Left lung (tissue), 10 donors: ENCODE measurements around the gene TNFAIP8L3. TPM values are rescaled to one million over a fixed set of nuclear protein-coding genes. Genes with fewer than 3 reads are reported as not detected.
A peak's percentile ranks its signal among the peaks of the same experiment; 100 is the strongest.

ENCODE experiments used
- ATAC-seq: fragments of 200-7000 bp; cut with Tn5 transposase; one replicate; pipeline ENCODE4 v1.9.1; 2020; ENCODE audit warnings: moderate library complexity
- DNase-seq, 4 donors: peaks; one replicate each; pipeline ENCODE4 v3.0.0-alpha.2; 2013 to 2020
- H3K27ac ChIP-seq, 2 donors: fragments of 200-600 bp; sonication (generic) in 1 of 2; one replicate each; pipeline versions ENCODE4 v1.5.0 to v1.8.0; 2020 to 2021
- H3K27me3 ChIP-seq, 2 donors: fragments of 200-600 bp; sonication (generic) in 1 of 2; one replicate each; pipeline versions ENCODE4 v1.5.0 to v1.8.0; 2020 to 2021
- H3K36me3 ChIP-seq, 2 donors: fragments of 200-600 bp; sonication (generic) in 1 of 2; one replicate each; pipeline versions ENCODE4 v1.5.0 to v1.8.0; 2020 to 2021
- H3K4me1 ChIP-seq, 2 donors: fragments of 200-600 bp; one replicate each; pipeline ENCODE4 v1.8.0; 2021
- H3K4me3 ChIP-seq, 2 donors: fragments of 200-600 bp; sonication (generic) in 1 of 2; one replicate each; pipeline versions ENCODE4 v1.5.0 to v1.8.0; 2020 to 2021; ENCODE audit warnings: mild to moderate bottlenecking in 1 of 2
- H3K9me3 ChIP-seq, 2 donors: fragments of 200-600 bp; sonication (generic) in 1 of 2; one replicate each; pipeline versions ENCODE4 v1.5.0 to v1.8.0; 2020 to 2021
- intact Hi-C, 2 donors: fragments of 100-400 bp; cut with DNase I; formaldehyde crosslinking; loops; one replicate each; pipeline versions ENCODE4 v1.11.2 to v1.14.2; 2022
- polyA plus RNA-seq, 6 donors: library from polyadenylated mRNA; unstranded; fragments of 120-200 nt; gene quantifications; one replicate each; pipeline ENCODE4 v1.2.1, GENCODE V29; 2013; ENCODE audit not compliant: insufficient read length in 6 of 6
- total RNA-seq, 2 donors: library from RNA; stranded (reverse); fragmentation: NEBNext Ultra II Directional; extraction: Animal tissue kit (Norgen Biotek cat#: 25700); gene quantifications; one replicate each; pipeline ENCODE4 v1.2.1, GENCODE V29; 2021
- TF ChIP-seq, protein P1 (sequence below), 2 donors: fragments of 200-600 bp; sonication (generic) in 1 of 2; IDR thresholded peaks; one replicate each; pipeline versions ENCODE4 v1.5.0 to v1.8.0; 2021; ENCODE audit warnings: antibody characterized with exemption in 2 of 2
- donor health status: DM: no; HTN: yes; CAD: no.
- donor health status: DM: no; HTN: no; CAD: no.

TNFAIP8L3 gene
- total and polyA plus RNA-seq, 8 donors, result 3.0 to 25.0 (median 4.4) TPM

GRCh38 chr15:51065781-51066180, 28.9 kb downstream of the TNFAIP8L3 start:
- intact Hi-C loops, result no loop called here
- TF ChIP-seq, protein P1, sequence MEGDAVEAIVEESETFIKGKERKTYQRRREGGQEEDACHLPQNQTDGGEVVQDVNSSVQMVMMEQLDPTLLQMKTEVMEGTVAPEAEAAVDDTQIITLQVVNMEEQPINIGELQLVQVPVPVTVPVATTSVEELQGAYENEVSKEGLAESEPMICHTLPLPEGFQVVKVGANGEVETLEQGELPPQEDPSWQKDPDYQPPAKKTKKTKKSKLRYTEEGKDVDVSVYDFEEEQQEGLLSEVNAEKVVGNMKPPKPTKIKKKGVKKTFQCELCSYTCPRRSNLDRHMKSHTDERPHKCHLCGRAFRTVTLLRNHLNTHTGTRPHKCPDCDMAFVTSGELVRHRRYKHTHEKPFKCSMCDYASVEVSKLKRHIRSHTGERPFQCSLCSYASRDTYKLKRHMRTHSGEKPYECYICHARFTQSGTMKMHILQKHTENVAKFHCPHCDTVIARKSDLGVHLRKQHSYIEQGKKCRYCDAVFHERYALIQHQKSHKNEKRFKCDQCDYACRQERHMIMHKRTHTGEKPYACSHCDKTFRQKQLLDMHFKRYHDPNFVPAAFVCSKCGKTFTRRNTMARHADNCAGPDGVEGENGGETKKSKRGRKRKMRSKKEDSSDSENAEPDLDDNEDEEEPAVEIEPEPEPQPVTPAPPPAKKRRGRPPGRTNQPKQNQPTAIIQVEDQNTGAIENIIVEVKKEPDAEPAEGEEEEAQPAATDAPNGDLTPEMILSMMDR (IDR thresholded peaks at IDR 0.05), result no peak
- Histone ChIP-seq H3K36me3 (no peaks in the 10 kb centered on the region), H3K4me3 (no peak overlapping the region), H3K4me1 (no peaks in the 10 kb centered on the region), H3K27ac (peak overlapping the region in 1 of 2 donors; percentile 70), H3K27me3 (no peaks in the 10 kb centered on the region), H3K9me3 (no peaks in the 10 kb centered on the region)
- peak; percentile 45 for ATAC-seq
- DNase-seq, result no peak

- Histone ChIP-seq H3K4me3 (no peak overlapping the region), H3K27me3 (no peaks in the 10 kb centered on the region), H3K9me3 (no peaks in the 10 kb centered on the region), H3K36me3 (no peaks in the 10 kb centered on the region), H3K4me1 (no peaks in the 10 kb centered on the region), H3K27ac (peak overlapping the region in 1 of 2 donors; percentile 70)
- DNase-seq, result no peak
- TF ChIP-seq, protein P1 (IDR thresholded peaks at IDR 0.05), result no peak
- no peak for ATAC-seq
- intact Hi-C loops, result no loop called here
Measured at GRCh38 chr15:51065261-51065660, 29.4 kb downstream of the TNFAIP8L3 start.

DNA sequence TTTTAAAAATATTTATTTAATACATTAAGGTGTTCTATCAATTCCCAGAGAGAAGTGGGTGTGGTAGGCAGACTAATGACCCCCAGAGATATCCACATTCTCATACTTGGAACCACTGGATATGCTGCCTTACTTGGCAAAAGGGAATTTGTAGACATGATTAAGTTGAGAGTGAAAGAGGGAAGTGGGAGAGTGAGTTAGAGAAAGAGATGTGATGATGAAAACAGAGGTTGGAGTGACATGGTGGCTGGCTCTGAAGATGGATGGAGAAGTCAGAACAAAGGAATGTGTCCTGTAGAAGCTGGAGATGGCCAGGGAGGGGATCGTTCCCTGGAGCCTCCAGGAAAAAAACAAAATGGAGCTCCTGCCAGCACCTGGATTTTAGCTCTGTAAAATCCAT, 32.0 kb downstream of the TNFAIP8L3 start:
- H3K4me1 ChIP-seq, result no peaks in the 10 kb centered on the region
- no peaks in the 10 kb centered on the region for H3K27me3 ChIP-seq
- ATAC-seq (no peak), DNase-seq (no peak)
- intact Hi-C loops, result no loop called here
- no peaks in the 10 kb centered on the region for H3K9me3 ChIP-seq
- no peak overlapping the region for H3K27ac ChIP-seq
- no peak overlapping the region for H3K4me3 ChIP-seq
- TF ChIP-seq, protein P1 (IDR thresholded peaks at IDR 0.05), result no peak
- no peaks in the 10 kb centered on the region for H3K36me3 ChIP-seq

DNA sequence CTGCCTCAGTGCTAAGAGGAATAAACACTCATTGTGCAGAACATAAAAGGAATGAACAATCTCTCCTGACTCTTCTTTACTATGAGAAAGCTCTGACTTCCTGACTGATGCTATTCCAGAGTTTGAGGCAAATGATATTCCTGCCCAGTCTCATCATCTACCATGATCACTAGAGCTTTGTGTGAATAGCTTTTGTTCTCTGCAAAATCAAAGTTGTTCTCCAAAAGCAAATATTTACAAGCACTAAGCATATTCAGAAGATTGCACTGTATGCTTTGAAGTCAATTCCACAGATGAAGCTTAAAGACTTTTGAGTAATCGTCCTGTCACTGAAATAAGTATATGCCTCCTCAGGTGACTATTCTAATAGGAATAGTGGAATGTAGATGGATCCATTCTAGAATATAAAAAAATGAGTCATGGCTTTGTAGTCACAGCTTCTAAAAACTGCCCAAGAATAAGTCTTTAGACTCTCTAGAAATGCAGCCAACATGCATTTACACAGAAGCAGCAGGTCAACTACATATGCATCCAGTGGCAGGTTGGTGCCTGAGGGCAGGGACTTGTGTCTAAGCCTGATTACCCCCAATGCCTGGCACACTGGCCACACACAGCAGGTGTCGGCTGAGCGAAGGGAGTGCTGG, 34.6 kb downstream of the TNFAIP8L3 start:
- H3K4me1 ChIP-seq, result no peaks in the 10 kb centered on the region
- no peak for DNase-seq
- TF ChIP-seq, protein P1 (IDR thresholded peaks at IDR 0.05), result no peak
- no peak overlapping the region for H3K27ac ChIP-seq
- H3K4me3 ChIP-seq, result no peak overlapping the region
- H3K9me3 ChIP-seq, result no peaks in the 10 kb centered on the region
- no peak for ATAC-seq
- intact Hi-C loops, result no loop called here
- no peaks in the 10 kb centered on the region for H3K27me3 ChIP-seq
- H3K36me3 ChIP-seq, result no peaks in the 10 kb centered on the region

DNA sequence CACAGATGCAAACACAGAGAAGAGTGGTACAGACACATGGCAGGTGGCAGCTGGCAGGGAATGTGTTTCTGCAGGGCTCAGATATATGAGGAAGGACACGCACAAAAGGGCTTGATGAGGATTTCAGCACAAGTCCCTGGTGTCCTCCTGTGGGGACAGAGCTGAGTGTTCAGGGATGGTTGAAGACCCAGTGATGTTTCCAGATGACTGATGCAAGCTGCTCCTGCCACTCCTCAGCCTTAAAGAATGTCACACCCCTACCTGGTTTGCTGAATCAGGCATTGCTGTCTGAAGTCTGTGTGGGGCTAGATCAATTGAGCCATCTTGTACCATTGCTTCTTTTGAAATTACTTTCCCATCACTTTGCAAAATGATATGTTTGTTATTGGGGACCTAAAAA, 40.2 kb downstream of the TNFAIP8L3 start:
- H3K9me3 ChIP-seq, result no peaks in the 10 kb centered on the region
- H3K4me1 ChIP-seq, result no peaks in the 10 kb centered on the region
- no peak overlapping the region for H3K4me3 ChIP-seq
- DNase-seq (no peak), ATAC-seq (no peak)
- no peaks in the 10 kb centered on the region for H3K36me3 ChIP-seq
- TF ChIP-seq, protein P1 (IDR thresholded peaks at IDR 0.05), result no peak
- intact Hi-C loops, result loop anchor here in 1 of 2 donors (10.0 kb wide), 1 partner anchor 80 kb away; no protein-coding TSS in a partner anchor
- H3K27me3 ChIP-seq, result no peaks in the 10 kb centered on the region
- H3K27ac ChIP-seq, result no peak overlapping the region
